Stimulated activated effector memory CD8-positive, alpha-beta T cell treated with anti-CD3 and anti-CD28 coated beads, Interleukin-12 subunit alpha, Interleukin-12 subunit beta, amount 100 ng/mL, for 72 hours (primary cell): Measurements from ENCODE around the gene MYBPHL.
A peak's percentile ranks its signal among the peaks of the same experiment; 100 is the strongest.

ENCODE experiments used
- ATAC-seq: fragments of 150-1000 bp; cut with Tn5 transposase; 2 replicates; pipeline ENCODE4 v1.10.0; 2021
- DNase-seq, 2 donors: peaks; one replicate each; pipeline ENCODE4 v3.0.0; 2021 to 2022; ENCODE audit warnings: low spot score in 2 of 2
- H3K27ac Mint-ChIP-seq: one replicate; pipeline ENCODE4 v1.8.0; 2022; ENCODE audit warnings: mild to moderate bottlenecking, mixed read lengths
- H3K36me3 Mint-ChIP-seq: one replicate; pipeline ENCODE4 v1.8.0; 2022; ENCODE audit warnings: mild to moderate bottlenecking, mixed read lengths
- H3K4me1 Mint-ChIP-seq: one replicate; pipeline ENCODE4 v1.8.0; 2022; ENCODE audit warnings: mixed read lengths
- H3K4me3 Mint-ChIP-seq: one replicate; pipeline ENCODE4 v1.8.0; 2022; ENCODE audit warnings: mild to moderate bottlenecking, mixed read lengths
- H3K9me3 Mint-ChIP-seq: one replicate; pipeline ENCODE4 v1.8.0; 2022; ENCODE audit warnings: mixed read lengths

Gene MYBPHL

DNA sequence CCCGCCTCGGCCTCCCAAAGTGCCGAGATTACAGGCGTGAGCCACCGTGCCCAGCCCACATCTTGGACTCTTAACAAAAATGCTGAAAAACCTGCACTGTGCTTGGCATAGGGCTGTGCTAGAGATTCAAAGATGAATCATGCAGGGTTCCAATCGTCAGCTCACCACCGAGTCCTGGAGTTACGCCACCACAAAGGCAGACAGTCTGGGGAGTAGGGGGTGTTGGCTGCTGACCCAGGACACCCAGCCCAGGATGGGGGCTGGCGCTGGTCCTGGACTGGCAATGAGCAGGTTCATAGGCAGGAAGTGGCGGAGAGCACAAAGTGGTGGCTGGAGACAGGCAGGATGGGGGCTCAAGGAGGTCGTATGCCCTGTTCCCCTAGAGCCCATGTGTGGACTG is 39.8 kb downstream of the MYBPHL start:
- no peak for ATAC-seq
- H3K9me3 Mint-ChIP-seq = no peaks in the 10 kb centered on the region
- peaks cover 9% of the 10 kb centered on the region for H3K4me1 Mint-ChIP-seq
- peak overlapping the region; percentile 20 for H3K27ac Mint-ChIP-seq
- no peak for DNase-seq
- H3K4me3 Mint-ChIP-seq = no peak overlapping the region
- no peaks in the 10 kb centered on the region for H3K36me3 Mint-ChIP-seq

DNA sequence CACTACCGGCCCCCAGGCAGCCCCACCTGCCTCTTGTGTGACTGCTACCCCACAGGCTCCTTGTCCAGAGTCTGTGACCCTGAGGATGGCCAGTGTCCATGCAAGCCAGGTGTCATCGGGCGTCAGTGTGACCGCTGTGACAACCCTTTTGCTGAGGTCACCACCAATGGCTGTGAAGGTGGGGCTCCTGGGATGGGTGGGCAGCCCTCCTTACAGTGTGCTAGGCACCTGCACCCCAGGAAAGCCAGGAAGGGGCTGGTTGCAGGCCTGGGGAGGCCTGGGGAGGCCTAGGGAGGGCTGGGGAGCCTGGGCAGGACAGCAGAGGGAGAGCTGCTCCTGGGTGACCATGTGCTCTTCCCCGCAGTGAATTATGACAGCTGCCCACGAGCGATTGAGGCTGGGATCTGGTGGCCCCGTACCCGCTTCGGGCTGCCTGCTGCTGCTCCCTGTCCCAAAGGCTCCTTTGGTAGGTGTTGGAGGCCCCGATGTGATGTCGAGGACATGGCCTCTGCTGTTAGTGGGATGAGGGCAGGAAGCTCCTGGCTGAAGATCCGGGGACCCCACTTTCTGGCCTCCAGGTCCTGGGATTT is 41.0 kb downstream of the MYBPHL start:
- H3K9me3 Mint-ChIP-seq = no peaks in the 10 kb centered on the region
- no peak for ATAC-seq
- DNase-seq = no peak
- H3K4me3 Mint-ChIP-seq = no peak overlapping the region
- H3K27ac Mint-ChIP-seq = no peak overlapping the region
- no peaks in the 10 kb centered on the region for H3K36me3 Mint-ChIP-seq
- H3K4me1 Mint-ChIP-seq = peaks cover 9% of the 10 kb centered on the region

DNA sequence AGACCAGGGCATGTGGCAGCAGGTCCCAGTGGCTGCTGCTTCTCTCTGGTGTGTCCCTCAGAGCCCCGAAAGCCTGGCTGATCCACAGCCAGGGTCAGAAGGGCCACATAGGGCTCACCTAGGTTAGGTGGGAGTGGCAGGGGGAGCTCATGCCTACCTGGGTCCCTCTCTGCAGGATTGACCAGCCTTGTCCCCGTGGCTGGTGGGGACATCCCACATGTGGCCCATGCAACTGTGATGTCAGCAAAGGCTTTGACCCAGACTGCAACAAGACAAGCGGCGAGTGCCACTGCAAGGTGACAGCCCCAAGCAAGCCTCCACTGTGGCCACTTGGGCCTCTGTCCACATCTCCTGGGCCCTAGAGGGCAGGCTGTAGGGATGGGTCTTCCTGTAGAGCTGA is 41.8 kb downstream of the MYBPHL start:
- DNase-seq = no peak
- Mint-ChIP-seq H3K4me3 (no peak overlapping the region), H3K27ac (no peak overlapping the region), H3K36me3 (no peaks in the 10 kb centered on the region), H3K4me1 (peaks cover 9% of the 10 kb centered on the region), H3K9me3 (no peaks in the 10 kb centered on the region)
- no peak for ATAC-seq

GRCh38 chr1:109264379-109264755 is 42.4 kb downstream of the MYBPHL start:
- ATAC-seq (no peak), DNase-seq (no peak)
- Mint-ChIP-seq H3K9me3 (no peaks in the 10 kb centered on the region), H3K27ac (no peak overlapping the region), H3K4me1 (peaks cover 9% of the 10 kb centered on the region), H3K4me3 (no peak overlapping the region), H3K36me3 (no peaks in the 10 kb centered on the region)

DNA sequence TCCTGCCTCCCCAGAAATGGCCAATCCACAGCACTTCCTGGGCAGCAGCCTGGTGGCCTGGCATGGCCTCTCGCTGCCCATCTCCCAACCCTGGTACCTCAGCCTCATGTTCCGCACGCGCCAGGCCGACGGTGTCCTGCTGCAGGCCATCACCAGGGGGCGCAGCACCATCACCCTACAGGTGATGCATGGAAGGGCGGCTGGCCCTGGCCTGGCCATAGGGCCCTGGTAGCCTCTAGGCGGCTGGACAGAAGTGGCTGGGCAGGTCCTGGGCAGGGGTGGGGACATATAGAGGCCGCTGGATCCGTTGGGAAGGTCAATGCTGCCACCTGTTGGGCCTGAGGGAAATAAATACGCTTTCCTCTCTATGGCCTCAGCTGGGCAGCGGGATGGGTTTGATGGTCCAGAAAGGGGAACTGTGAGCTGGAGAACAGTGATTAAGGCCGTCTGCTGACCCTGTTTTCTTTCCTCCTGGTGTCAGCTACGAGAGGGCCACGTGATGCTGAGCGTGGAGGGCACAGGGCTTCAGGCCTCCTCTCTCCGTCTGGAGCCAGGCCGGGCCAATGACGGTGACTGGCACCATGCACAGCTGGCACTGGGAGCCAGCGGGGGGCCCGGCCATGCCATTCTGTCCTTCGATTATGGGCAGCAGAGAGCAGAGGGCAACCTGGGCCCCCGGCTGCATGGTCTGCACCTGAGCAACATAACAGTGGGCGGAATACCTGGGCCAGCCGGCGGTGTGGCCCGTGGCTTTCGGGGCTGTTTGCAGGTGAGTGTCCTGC is 43.0 kb downstream of the MYBPHL start:
- Mint-ChIP-seq H3K4me1 (peaks cover 9% of the 10 kb centered on the region), H3K27ac (peak overlapping the region; percentile 77), H3K4me3 (no peak overlapping the region), H3K36me3 (no peaks in the 10 kb centered on the region), H3K9me3 (no peaks in the 10 kb centered on the region)
- DNase-seq (peak; percentile 86 to 90), ATAC-seq (peak; percentile 90)

DNA sequence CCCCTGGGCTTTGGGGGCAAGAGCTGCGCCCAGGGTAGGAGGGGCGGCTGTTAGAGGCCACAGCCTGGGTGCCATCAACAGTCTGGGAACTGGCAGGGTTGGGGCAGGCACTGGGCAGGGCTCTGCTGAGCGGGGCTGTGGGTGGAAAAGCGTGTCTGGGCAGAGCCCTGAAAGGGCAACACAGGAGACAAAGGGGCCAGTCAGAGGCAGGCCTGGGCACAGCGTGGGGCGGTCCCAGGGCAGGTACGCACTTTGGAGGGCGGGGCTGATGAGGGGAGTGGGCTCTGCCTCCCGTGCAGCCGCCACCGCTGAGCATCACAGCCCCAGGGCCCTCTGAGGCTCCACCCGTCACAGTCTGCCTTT is 43.6 kb downstream of the MYBPHL start:
- no peaks in the 10 kb centered on the region for H3K36me3 Mint-ChIP-seq
- no peak for DNase-seq
- ATAC-seq = peak; percentile 3
- H3K4me1 Mint-ChIP-seq = peaks cover 9% of the 10 kb centered on the region
- H3K9me3 Mint-ChIP-seq = no peaks in the 10 kb centered on the region
- no peak overlapping the region for H3K4me3 Mint-ChIP-seq
- H3K27ac Mint-ChIP-seq = peak overlapping the region; percentile 77

DNA sequence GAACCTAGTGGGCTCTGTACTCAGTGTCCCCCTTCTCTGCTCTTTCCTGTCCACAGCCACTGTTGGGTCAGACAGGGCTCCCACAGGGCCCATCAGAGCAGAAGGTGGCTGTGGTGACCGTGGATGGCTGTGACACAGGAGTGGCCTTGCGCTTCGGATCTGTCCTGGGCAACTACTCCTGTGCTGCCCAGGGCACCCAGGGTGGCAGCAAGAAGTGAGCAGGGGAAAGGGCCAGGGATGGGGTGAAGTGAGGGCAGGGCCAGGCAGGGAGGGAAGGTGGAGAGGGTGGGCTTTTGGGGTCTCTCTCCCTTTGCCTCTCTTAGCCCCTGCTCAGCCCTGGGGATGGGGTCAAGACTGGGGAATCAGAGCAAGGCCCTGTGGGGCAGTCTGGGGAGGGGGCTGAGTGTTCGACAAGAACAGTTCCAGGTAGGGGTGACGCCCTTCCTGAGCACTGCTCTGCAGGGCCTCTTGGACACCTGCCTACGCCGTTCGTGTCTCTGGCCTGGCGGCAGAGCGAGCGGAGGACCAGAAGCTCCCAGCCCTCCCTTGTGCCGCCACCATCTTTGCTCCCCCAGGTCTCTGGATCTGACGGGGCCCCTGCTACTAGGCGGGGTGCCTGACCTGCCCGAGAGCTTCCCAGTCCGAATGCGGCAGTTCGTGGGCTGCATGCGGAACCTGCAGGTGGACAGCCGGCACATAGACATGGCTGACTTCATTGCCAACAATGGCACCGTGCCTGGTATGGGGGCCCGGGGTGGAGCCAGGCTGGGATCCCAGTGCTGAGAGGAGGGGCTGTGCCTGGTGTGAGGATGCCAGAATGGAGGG is 44.4 kb downstream of the MYBPHL start:
- Mint-ChIP-seq H3K9me3 (no peaks in the 10 kb centered on the region), H3K4me3 (no peak overlapping the region), H3K4me1 (peaks cover 15% of the 10 kb centered on the region), H3K27ac (peak overlapping the region; percentile 77), H3K36me3 (no peaks in the 10 kb centered on the region)
- DNase-seq = no peak
- no peak for ATAC-seq

GRCh38 chr1:109261578-109261977 is 45.2 kb downstream of the MYBPHL start:
- Mint-ChIP-seq H3K9me3 (no peaks in the 10 kb centered on the region), H3K36me3 (no peaks in the 10 kb centered on the region), H3K4me1 (peaks cover 20% of the 10 kb centered on the region), H3K4me3 (no peak overlapping the region), H3K27ac (no peak overlapping the region)
- ATAC-seq (no peak), DNase-seq (no peak)

GRCh38 chr1:109261006-109261405 is 45.8 kb downstream of the MYBPHL start:
- Mint-ChIP-seq H3K36me3 (no peaks in the 10 kb centered on the region), H3K27ac (no peak overlapping the region), H3K4me1 (peaks cover 23% of the 10 kb centered on the region), H3K4me3 (no peak overlapping the region), H3K9me3 (no peaks in the 10 kb centered on the region)
- DNase-seq (no peak), ATAC-seq (no peak)

DNA sequence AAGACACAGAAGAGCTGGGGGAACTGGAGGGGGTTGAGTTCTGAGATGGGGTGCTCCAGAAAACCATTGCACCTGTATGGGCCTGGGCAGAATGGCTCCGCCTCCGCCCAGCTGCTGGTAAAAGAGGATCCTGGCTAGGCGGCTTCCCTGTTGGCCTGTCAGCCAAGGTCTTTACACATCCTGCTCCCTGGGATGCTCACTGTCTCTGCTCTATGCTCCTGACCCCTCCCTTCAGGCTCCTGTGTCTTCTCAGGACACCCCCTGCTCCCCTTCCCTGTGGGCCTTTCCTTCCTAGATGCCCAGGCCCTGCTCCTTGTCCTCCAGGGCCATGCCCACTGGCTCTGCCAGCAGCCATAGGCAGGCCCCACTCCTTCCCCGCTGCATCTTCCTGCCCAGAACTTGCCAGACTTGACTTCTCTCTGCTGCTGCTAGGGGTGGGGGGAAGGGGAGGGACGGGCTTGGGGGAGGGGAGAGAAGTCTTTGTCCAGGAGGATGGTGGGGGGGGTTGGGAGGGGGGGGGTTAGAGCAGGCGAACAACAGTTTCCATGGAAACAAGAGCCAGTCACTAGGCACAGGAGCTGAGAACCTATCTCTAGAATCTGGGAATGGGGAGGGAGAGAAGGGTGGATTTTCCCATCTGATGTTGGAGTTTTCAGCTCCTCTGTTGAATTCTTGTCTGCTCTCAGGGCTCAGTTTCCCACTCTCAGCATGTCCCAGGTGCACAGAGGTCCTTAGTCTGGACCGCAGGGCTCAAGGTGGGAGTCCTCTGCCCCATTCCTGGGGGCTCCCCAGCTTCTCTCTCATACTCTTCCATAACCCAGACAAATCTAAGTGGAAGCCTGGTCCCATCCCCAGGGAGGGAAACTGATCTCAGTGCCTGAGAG is 46.9 kb downstream of the MYBPHL start:
- no peak overlapping the region for H3K4me3 Mint-ChIP-seq
- DNase-seq (no peak), ATAC-seq (no peak)
- H3K4me1 Mint-ChIP-seq = peaks cover 34% of the 10 kb centered on the region
- peak overlapping the region; percentile 37 for H3K27ac Mint-ChIP-seq
- no peaks in the 10 kb centered on the region for H3K36me3 Mint-ChIP-seq
- no peaks in the 10 kb centered on the region for H3K9me3 Mint-ChIP-seq

- H3K4me3 Mint-ChIP-seq = no peak overlapping the region
- H3K36me3 Mint-ChIP-seq = no peaks in the 10 kb centered on the region
- no peak for ATAC-seq
- peaks cover 40% of the 10 kb centered on the region for H3K4me1 Mint-ChIP-seq
- DNase-seq = no peak
- H3K9me3 Mint-ChIP-seq = no peaks in the 10 kb centered on the region
- H3K27ac Mint-ChIP-seq = no peak overlapping the region
Observed at GRCh38 chr1:109258481-109259466, 48.0 kb downstream of the MYBPHL start.

DNA sequence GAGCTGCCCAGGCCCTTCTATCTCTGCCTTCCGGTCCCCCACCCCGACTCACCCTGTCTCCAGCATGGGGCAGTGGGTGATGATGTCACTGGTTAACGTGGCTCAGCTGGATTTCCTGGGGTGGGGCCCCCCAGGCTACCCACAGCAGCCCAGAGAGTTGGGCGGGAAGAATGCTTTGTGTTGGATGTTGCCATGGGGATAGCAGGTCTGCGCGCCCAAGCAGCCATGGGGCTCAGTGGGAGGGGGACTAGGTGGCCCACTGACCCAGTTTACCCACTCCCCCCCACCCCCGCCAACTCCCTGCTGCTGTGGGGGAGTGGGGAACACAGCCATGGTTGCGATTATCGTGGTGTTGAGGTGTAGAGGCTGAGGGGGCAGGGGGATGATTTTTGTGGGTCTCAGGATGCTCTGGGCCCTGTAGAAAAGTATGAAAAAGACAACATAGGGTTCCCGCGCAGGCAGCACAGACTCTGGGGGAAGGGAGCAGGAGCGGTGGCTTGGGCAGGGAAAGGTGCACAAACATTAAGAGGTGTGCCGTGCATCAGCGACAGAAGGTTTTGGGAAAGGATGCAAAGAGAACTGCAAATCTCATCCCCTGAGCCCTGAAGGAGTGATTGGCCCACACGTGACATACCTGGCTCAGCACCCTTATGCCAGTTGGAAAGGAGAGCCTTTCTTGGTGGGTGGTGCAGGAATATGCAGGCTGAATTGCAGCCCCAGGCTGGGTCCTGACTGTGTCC is 49.0 kb downstream of the MYBPHL start:
- ATAC-seq = no peak
- Mint-ChIP-seq H3K9me3 (no peaks in the 10 kb centered on the region), H3K27ac (no peak overlapping the region), H3K36me3 (no peaks in the 10 kb centered on the region), H3K4me3 (no peak overlapping the region), H3K4me1 (peaks cover 41% of the 10 kb centered on the region)
- DNase-seq = no peak

- no peaks in the 10 kb centered on the region for H3K36me3 Mint-ChIP-seq
- H3K27ac Mint-ChIP-seq = no peak overlapping the region
- ATAC-seq (no peak), DNase-seq (no peak)
- peaks cover 48% of the 10 kb centered on the region for H3K4me1 Mint-ChIP-seq
- H3K9me3 Mint-ChIP-seq = no peaks in the 10 kb centered on the region
- no peak overlapping the region for H3K4me3 Mint-ChIP-seq
Observed at GRCh38 chr1:109256971-109257681, 49.7 kb downstream of the MYBPHL start.
